Chondrocyte (in vitro differentiated cells): ENCODE data around the gene ARHGEF17. TPM values are rescaled to one million over a fixed set of nuclear protein-coding genes. Genes with fewer than 3 reads are reported as not detected.

Source experiments
- DNase-seq: peaks from one replicate; pipeline ENCODE4 v3.0.0; 2021; ENCODE audit warnings: mixed read lengths, low spot score
- H3K27ac Mint-ChIP-seq: one replicate; pipeline ENCODE4 v1.8.0; 2021; ENCODE audit warnings: mild to moderate bottlenecking, moderate library complexity, mixed read lengths; ENCODE audit not compliant: unreplicated experiment
- H3K27me3 Mint-ChIP-seq: 2 replicates; pipeline ENCODE4 v1.8.0; 2021; ENCODE audit warnings: low read depth, mixed read lengths
- H3K36me3 Mint-ChIP-seq: 2 replicates; pipeline ENCODE4 v1.8.0; 2021; ENCODE audit warnings: low read depth, mixed read lengths
- H3K4me1 Mint-ChIP-seq: 2 replicates; pipeline ENCODE4 v1.8.0; 2021; ENCODE audit warnings: low read depth, mild to moderate bottlenecking, mixed read lengths
- H3K4me3 Mint-ChIP-seq: one replicate; pipeline ENCODE4 v1.8.0; 2021; ENCODE audit warnings: mild to moderate bottlenecking, moderate library complexity, mixed read lengths; ENCODE audit not compliant: unreplicated experiment
- H3K9me3 Mint-ChIP-seq: 2 replicates; pipeline ENCODE4 v1.8.0; 2021; ENCODE audit warnings: low read depth, mixed read lengths
- total RNA-seq: library from RNA; stranded (reverse); gene quantifications from 3 replicates; pipeline ENCODE4 v1.2.1, GENCODE V29; 2021
- TF ChIP-seq, protein P1 (sequence below): fragments of 200-600 bp; sonication (generic); IDR thresholded peaks from 2 replicates; pipeline ENCODE4 v1.5.0; 2021; ENCODE audit warnings: antibody characterized with exemption, mild to moderate bottlenecking, moderate library complexity

The ARHGEF17 gene
- total RNA-seq, 1 donor from 2014 or later, result 114 TPM

DNA sequence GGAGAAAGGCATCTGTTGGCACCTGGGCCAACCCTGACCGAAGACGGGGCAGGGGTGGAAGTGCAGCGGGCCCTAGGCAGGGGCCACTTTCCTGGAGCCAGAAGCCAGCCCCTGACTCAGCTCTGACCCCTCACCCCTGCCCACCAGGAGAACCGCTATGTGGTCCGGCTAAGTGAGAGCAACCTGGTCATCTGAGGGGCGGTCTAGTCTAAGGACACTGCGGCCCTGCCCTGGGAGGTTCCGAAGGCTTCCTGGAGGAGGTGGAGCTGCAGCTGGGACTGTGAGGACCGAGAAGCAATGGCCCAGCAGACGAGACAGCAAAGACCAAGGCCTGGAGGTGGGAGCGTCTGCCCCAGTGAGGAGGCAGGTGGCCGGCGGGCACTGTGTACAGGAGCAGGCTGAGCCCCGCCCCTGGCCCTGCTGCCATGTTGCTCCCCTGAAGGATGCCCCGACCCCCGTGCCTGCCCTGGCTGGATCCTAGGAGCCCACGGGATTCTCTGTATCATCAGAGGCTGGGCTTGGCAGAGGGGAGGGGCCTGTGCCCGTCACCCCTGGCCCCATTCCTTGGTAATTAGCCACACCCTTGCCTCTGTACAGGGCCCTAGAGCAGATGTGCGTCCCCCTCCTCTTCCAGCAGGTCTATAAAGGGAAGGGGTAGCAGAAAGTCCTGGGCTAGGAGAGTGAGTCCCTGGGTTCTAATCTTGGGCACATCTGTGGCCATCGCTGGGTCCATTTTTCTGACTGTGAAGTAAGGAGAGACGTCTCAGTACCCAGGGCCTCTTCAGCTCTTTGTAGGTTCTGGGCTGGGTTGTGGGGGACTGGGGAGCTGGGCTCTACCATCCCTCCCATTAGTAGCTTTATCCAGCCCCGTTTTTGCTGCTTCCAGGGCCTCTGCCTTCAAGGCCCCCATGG, 87.5 kb downstream of the ARHGEF17 start:
- peak; percentile 78 for DNase-seq
- Mint-ChIP-seq H3K4me1 (peaks cover 6% of the 10 kb centered on the region), H3K27me3 (no peaks in the 10 kb centered on the region), H3K9me3 (no peaks in the 10 kb centered on the region), H3K36me3 (no peaks in the 10 kb centered on the region), H3K4me3 (no peak overlapping the region), H3K27ac (no peak overlapping the region)
- TF ChIP-seq, protein P1, sequence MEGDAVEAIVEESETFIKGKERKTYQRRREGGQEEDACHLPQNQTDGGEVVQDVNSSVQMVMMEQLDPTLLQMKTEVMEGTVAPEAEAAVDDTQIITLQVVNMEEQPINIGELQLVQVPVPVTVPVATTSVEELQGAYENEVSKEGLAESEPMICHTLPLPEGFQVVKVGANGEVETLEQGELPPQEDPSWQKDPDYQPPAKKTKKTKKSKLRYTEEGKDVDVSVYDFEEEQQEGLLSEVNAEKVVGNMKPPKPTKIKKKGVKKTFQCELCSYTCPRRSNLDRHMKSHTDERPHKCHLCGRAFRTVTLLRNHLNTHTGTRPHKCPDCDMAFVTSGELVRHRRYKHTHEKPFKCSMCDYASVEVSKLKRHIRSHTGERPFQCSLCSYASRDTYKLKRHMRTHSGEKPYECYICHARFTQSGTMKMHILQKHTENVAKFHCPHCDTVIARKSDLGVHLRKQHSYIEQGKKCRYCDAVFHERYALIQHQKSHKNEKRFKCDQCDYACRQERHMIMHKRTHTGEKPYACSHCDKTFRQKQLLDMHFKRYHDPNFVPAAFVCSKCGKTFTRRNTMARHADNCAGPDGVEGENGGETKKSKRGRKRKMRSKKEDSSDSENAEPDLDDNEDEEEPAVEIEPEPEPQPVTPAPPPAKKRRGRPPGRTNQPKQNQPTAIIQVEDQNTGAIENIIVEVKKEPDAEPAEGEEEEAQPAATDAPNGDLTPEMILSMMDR, result no peak

DNA sequence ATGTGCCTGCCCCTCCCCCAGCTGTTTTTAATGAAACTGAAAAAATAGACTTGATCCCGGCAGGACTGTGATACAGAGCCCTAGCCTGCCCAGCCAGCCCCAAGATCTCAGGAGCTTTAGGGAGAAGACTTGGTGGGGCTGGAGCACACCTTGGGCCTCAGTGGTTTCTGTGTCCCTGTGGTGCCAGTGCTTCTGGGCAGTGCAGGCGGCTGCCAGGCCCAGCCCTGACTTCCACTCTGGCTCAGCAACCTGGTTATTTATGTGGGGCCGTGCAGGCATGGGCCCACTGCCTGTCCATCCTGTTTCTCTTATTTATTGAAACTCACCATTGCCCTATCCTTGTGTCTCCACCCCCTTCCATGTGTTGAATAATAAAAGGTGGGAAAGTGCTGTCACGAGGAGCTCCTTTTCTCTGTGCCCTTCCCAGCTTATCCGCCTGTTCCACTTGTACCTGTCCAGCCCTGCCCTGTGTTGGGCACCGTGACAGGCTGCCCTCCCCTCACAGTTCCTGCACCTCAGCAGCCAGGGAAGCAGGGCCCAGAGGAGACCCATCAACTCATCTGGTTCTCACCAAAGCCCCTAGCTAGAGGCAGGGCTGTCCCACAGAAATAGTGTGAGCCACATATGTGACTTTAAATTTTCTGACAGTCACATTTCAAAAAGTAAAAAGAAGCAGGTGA, 88.3 kb downstream of the ARHGEF17 start:
- TF ChIP-seq, protein P1, result no peak
- Mint-ChIP-seq H3K4me3 (no peak overlapping the region), H3K9me3 (no peaks in the 10 kb centered on the region), H3K4me1 (peaks cover 6% of the 10 kb centered on the region), H3K36me3 (no peaks in the 10 kb centered on the region), H3K27me3 (no peaks in the 10 kb centered on the region), H3K27ac (peak overlapping the region; percentile 22)
- DNase-seq, result no peak

DNA sequence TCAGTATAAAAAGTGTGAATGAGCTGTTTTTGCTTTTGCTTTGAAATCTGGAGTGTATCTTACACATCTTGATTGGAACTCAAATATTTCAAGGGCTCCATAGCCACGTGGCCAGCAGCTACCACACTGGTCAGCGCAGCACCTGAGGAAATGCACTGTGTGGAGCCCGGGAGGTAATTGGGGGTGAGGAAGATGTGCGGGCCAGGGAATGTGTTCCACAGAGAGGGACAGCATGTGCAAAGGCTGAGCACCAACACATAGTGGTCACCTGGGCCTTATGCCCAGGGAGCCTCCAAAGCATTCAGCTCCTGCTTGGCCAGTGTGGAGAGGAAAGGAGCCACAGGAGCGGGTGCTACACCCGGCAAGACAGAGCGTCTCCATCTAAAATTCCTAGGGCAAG, 88.9 kb downstream of the ARHGEF17 start:
- Mint-ChIP-seq H3K4me3 (no peak overlapping the region), H3K4me1 (peaks cover 6% of the 10 kb centered on the region), H3K27ac (no peak overlapping the region), H3K36me3 (no peaks in the 10 kb centered on the region), H3K27me3 (no peaks in the 10 kb centered on the region), H3K9me3 (no peaks in the 10 kb centered on the region)
- no peak for DNase-seq
- TF ChIP-seq, protein P1, result no peak

DNA sequence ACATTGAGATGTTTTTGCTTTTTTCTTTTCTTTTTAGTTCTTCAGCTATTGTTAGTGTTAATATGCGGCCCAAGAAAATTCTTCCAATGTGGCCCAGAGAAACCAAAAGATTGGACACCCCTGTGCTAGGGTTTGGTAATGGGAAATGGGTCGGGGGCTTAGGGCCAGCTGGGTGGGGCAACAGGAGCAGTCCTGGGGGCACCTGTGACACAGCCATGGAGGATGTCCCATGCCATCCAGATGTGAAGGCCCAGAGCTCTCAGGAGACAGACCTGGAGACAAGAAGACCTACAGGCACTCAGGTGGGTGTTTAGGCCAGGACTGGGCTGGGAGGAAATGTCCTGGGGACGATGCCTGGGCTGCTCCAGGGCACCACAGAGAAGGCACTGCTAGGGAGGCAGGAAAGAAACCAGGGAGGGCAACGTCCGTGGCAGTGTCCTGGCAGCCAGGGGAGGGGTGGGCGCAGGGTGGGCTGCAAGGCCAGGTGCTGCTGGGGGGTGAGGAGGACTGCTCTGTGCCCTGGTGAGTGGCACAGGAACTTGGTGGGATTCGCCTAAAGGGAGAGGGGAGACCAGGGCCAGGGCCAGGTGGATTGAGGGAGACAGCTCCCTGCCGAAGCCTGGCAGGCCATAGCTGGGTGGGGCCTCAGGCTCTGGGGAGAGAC, 89.5 kb downstream of the ARHGEF17 start:
- no peaks in the 10 kb centered on the region for H3K36me3 Mint-ChIP-seq
- no peaks in the 10 kb centered on the region for H3K27me3 Mint-ChIP-seq
- no peak for DNase-seq
- TF ChIP-seq, protein P1, result no peak
- H3K4me1 Mint-ChIP-seq, result peaks cover 6% of the 10 kb centered on the region
- H3K27ac Mint-ChIP-seq, result no peak overlapping the region
- H3K4me3 Mint-ChIP-seq, result no peak overlapping the region
- H3K9me3 Mint-ChIP-seq, result no peaks in the 10 kb centered on the region

DNA sequence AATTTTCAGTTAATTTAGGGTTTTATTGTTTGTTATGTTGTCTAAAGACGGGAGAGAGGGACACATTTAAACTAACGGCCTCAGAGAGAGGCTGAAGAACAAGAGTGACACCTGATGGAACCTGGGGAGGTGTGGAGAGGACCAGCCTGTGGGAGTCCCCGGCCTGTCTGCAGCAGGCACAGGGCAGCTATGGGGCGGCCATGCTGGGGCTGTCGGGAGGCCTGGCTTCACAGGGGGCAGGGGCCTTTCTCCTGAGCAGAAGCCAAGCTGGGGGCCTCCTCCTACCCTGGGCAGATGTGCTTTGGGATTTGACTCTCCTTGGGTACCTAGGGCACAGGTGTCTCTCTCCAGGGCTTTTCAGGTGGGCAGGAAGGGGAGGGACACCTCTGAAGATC, 90.1 kb downstream of the ARHGEF17 start:
- peaks cover 6% of the 10 kb centered on the region for H3K4me1 Mint-ChIP-seq
- TF ChIP-seq, protein P1, result no peak
- no peaks in the 10 kb centered on the region for H3K9me3 Mint-ChIP-seq
- no peaks in the 10 kb centered on the region for H3K27me3 Mint-ChIP-seq
- no peak for DNase-seq
- no peak overlapping the region for H3K4me3 Mint-ChIP-seq
- no peaks in the 10 kb centered on the region for H3K36me3 Mint-ChIP-seq
- no peak overlapping the region for H3K27ac Mint-ChIP-seq
